Activated CD8-positive, alpha-beta memory T cell treated with anti-CD3 and anti-CD28 coated beads for 4 hours (primary cell): ENCODE results near the gene ZNF223.

Experiments
- DNase-seq, 2 donors: peaks; one replicate each; pipeline ENCODE4 v3.0.0-alpha.2; 2020; ENCODE audit warnings: low read depth in 2 of 2

Gene ZNF223

GRCh38 chr19:44051650-44052402 lies at the start of gene ZNF223:
ZNF223 (plus strand) TSS chr19:44052036; CDS start chr19:44055177, 3,141 bp downstream.
- peak; percentile 34 to 43 for DNase-seq

GRCh38 chr19:44002212-44002565 lies 49.6 kb upstream of the ZNF223 start:
- no peak for DNase-seq

GRCh38 chr19:44002566-44003460 lies 49.0 kb upstream of the ZNF223 start, which contains the start of gene ZNF230:
ZNF230 (plus strand) TSS chr19:44002957; CDS start chr19:44007079, 4,122 bp downstream.
- peak; percentile 66 to 78 for DNase-seq

- DNase-seq: no peak
Measured at GRCh38 chr19:44003461-44004009, 48.3 kb upstream of the ZNF223 start.

- no peak for DNase-seq
Measured at GRCh38 chr19:44005973-44006372, 45.9 kb upstream of the ZNF223 start.

- no peak for DNase-seq
Measured at GRCh38 chr19:44007473-44007872, 44.4 kb upstream of the ZNF223 start.

- no peak for DNase-seq
Measured at GRCh38 chr19:44010468-44010867, 41.4 kb upstream of the ZNF223 start.

GRCh38 chr19:44019498-44019897 lies 32.3 kb upstream of the ZNF223 start:
- DNase-seq: no peak

- no peak for DNase-seq
Measured at GRCh38 chr19:44021221-44021620, 30.6 kb upstream of the ZNF223 start.

- DNase-seq: no peak
Measured at GRCh38 chr19:44024900-44025216, 27.0 kb upstream of the ZNF223 start.

GRCh38 chr19:44025217-44025936 lies 26.5 kb upstream of the ZNF223 start, which contains the start of gene ZNF222:
ZNF222 (plus strand) TSS chr19:44025379; CDS start chr19:44025437, 58 bp downstream.
- DNase-seq: peak; percentile 65 to 66

GRCh38 chr19:44026622-44027021 lies 25.2 kb upstream of the ZNF223 start:
- DNase-seq: no peak

GRCh38 chr19:44032001-44032610 lies 19.7 kb upstream of the ZNF223 start:
- DNase-seq: no peak

GRCh38 chr19:44042147-44042546 lies 9.7 kb upstream of the ZNF223 start:
- no peak for DNase-seq

GRCh38 chr19:44050740-44051649 lies 841 bp upstream of the ZNF223 start:
- no peak for DNase-seq

GRCh38 chr19:44055870-44056269 lies 4.0 kb downstream of the ZNF223 start:
- no peak for DNase-seq

- no peak for DNase-seq
Measured at GRCh38 chr19:44059229-44059628, 7.4 kb downstream of the ZNF223 start.

GRCh38 chr19:44061038-44061437 lies 9.2 kb downstream of the ZNF223 start:
- DNase-seq: no peak

- no peak for DNase-seq
Measured at GRCh38 chr19:44066305-44066704, 14.5 kb downstream of the ZNF223 start.

GRCh38 chr19:44069415-44069814 lies 17.6 kb downstream of the ZNF223 start:
- DNase-seq: no peak
